Left colon (tissue), 2 donors: ENCODE data around the gene HOMEZ. TPM values are rescaled to one million over a fixed set of nuclear protein-coding genes. Genes with fewer than 3 reads are reported as not detected.
"Not testable (repeated sequence)": the region's sequence is repeated elsewhere in the genome, so short reads cannot be mapped to it uniquely, and the experiment has no call there.

Source experiments
- ATAC-seq: fragments of 200-7000 bp; cut with Tn5 transposase; one replicate; pipeline ENCODE4 v1.9.1; 2020; ENCODE audit warnings: mild to moderate bottlenecking, moderate library complexity
- DNase-seq, 2 donors: peaks; one replicate each; pipeline ENCODE4 v3.0.0-alpha.2; 2020
- intact Hi-C, 2 donors: fragments of 100-400 bp; cut with DNase I in 1 of 2; cut with micrococcal nuclease in 1 of 2; formaldehyde crosslinking; loops; one replicate each; pipeline versions ENCODE4 v1.11.2 to v1.14.0; 2022; cut with DNase I, micrococcal nuclease
- total RNA-seq, 2 donors: library from RNA; stranded (reverse); fragmentation: NEBNext Ultra II Directional; extraction: Animal tissue kit (Norgen Biotek cat#: 25700); gene quantifications; one replicate each; pipeline ENCODE4 v1.2.1, GENCODE V29; 2021
- donor health status: DM: no; HTN: no; CAD: no.
- donor health status: DM: yes; HTN: yes; CAD: no.

The HOMEZ gene
- total RNA-seq, 2 donors from 2014 or later = 15.3 to 17.6 TPM

GRCh38 chr14:23242076-23242475, 43.9 kb downstream of the HOMEZ start:
- ATAC-seq (no peak), DNase-seq (no peak)
- intact Hi-C loops = no loop called here

- DNase-seq = not testable (repeated sequence)
Measured at GRCh38 chr14:23241061-23241715, 44.7 kb downstream of the HOMEZ start.

GRCh38 chr14:23240661-23241060, 45.3 kb downstream of the HOMEZ start:
- ATAC-seq (no peak), DNase-seq (no peak)
- intact Hi-C loops = no loop called here

More at GRCh38 chr14:23241061-23241715, 44.7 kb downstream of the HOMEZ start:
- ATAC-seq, intact Hi-C loops: not testable (repeated sequence)

GRCh38 chr14:23237772-23238594, 47.9 kb downstream of the HOMEZ start, which contains the start of gene RNF212B:
Gene RNF212B, plus strand, starts transcription at chr14:23237936. Its CDS starts 2,410 bp downstream, at chr14:23240346.
- intact Hi-C loops = no loop called here
- DNase-seq (peak; percentile 93 to 97), ATAC-seq (peak; percentile 100)

- intact Hi-C loops, ATAC-seq, DNase-seq: not testable (repeated sequence)
Measured at GRCh38 chr14:23232241-23232808, 53.6 kb downstream of the HOMEZ start.

- DNase-seq = no peak
- ATAC-seq = no peak
- intact Hi-C loops = no loop called here
Measured at GRCh38 chr14:23228812-23229211, 57.1 kb downstream of the HOMEZ start.

GRCh38 chr14:23227566-23227965, 58.4 kb downstream of the HOMEZ start:
- intact Hi-C loops = no loop called here
- no peak for DNase-seq
- ATAC-seq = no peak

GRCh38 chr14:23224958-23225357, 61.0 kb downstream of the HOMEZ start:
- intact Hi-C loops, ATAC-seq, DNase-seq: not testable (repeated sequence)

Other genes starting within 250 kb of the HOMEZ start
- not detected for gene PSMB11, start 243.9 kb downstream of the HOMEZ start, total RNA-seq
- gene CDH24, start 228.6 kb downstream of the HOMEZ start, total RNA-seq = 1 to 10 TPM; 3.7 to 5.1 TPM
- 100 to 1,000 TPM; 110 to 119 TPM for gene ACIN1, start 191.0 kb downstream of the HOMEZ start, total RNA-seq
- gene C14orf119, start 190.6 kb downstream of the HOMEZ start, total RNA-seq = 10 to 100 TPM; 47.0 to 53.8 TPM
- gene CIROP, start 181.1 kb downstream of the HOMEZ start, total RNA-seq = not detected
- not detected for gene CEBPE, start 166.9 kb downstream of the HOMEZ start, total RNA-seq
- 10 to 100 TPM; 18.2 to 33.6 TPM for gene SLC7A8, start 102.5 kb downstream of the HOMEZ start, total RNA-seq
- gene RNF212B, start 48.2 kb downstream of the HOMEZ start, total RNA-seq = not detected
- 10 to 100 TPM; 10.8 to 11.2 TPM for gene PPP1R3E, start 16.7 kb upstream of the HOMEZ start, total RNA-seq
- 10 to 100 TPM; 34.7 to 40.2 TPM for gene BCL2L2, start 20.7 kb upstream of the HOMEZ start, total RNA-seq
- gene PABPN1, start 35.3 kb upstream of the HOMEZ start, total RNA-seq = 100 to 1,000 TPM; 131 to 158 TPM
- 1 to 10 TPM; 2.7 to 8.0 TPM for gene SLC22A17, start 66.8 kb upstream of the HOMEZ start, total RNA-seq
- 1 to 10 TPM; 1.1 to 3.1 TPM for gene EFS, start 79.0 kb upstream of the HOMEZ start, total RNA-seq
- not detected for gene IL25, start 86.7 kb upstream of the HOMEZ start, total RNA-seq
- 1 to 10 TPM in 1 of 2 donors, not detected in 1; 1.6 TPM for gene CMTM5, start 90.9 kb upstream of the HOMEZ start, total RNA-seq
- gene MYH6, start 122.1 kb upstream of the HOMEZ start, total RNA-seq = not detected
- not detected for gene MYH7, start 149.5 kb upstream of the HOMEZ start, total RNA-seq
- gene NGDN, start 183.6 kb upstream of the HOMEZ start, total RNA-seq = 10 to 100 TPM; 22.2 to 24.1 TPM